Loucy (cell line): Measurements from ENCODE around the gene CD96.

ENCODE experiments used
- EZH2phosphoT487 ChIP-seq: fragments of 200-600 bp; IDR thresholded peaks from 2 replicates; pipeline ENCODE4 v1.6.1; 2018; ENCODE audit warnings: antibody characterized with exemption, mild to moderate bottlenecking, moderate library complexity, borderline replicate concordance
- TF ChIP-seq, protein P1 (sequence below): fragments of 200-600 bp; sonication (generic); conservative IDR thresholded peaks from 2 replicates; pipeline ENCODE4 v1.5.1; 2014; ENCODE audit warnings: mild to moderate bottlenecking, antibody characterized with exemption, low read length

- TF ChIP-seq EZH2phosphoT487: no peak
- TF ChIP-seq, protein P1, sequence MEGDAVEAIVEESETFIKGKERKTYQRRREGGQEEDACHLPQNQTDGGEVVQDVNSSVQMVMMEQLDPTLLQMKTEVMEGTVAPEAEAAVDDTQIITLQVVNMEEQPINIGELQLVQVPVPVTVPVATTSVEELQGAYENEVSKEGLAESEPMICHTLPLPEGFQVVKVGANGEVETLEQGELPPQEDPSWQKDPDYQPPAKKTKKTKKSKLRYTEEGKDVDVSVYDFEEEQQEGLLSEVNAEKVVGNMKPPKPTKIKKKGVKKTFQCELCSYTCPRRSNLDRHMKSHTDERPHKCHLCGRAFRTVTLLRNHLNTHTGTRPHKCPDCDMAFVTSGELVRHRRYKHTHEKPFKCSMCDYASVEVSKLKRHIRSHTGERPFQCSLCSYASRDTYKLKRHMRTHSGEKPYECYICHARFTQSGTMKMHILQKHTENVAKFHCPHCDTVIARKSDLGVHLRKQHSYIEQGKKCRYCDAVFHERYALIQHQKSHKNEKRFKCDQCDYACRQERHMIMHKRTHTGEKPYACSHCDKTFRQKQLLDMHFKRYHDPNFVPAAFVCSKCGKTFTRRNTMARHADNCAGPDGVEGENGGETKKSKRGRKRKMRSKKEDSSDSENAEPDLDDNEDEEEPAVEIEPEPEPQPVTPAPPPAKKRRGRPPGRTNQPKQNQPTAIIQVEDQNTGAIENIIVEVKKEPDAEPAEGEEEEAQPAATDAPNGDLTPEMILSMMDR: no peak
Measured at GRCh38 chr3:111542611-111543300, 759 bp downstream of the CD96 start.
